NCI-H748 (cell line): ENCODE measurements around the gene GEN1.

Experiments
- DNase-seq: peaks from one replicate; lab custom pipeline; 2025; ENCODE audit not compliant: unreplicated experiment; lab: John Stamatoyannopoulos, UW

The GEN1 gene

DNA sequence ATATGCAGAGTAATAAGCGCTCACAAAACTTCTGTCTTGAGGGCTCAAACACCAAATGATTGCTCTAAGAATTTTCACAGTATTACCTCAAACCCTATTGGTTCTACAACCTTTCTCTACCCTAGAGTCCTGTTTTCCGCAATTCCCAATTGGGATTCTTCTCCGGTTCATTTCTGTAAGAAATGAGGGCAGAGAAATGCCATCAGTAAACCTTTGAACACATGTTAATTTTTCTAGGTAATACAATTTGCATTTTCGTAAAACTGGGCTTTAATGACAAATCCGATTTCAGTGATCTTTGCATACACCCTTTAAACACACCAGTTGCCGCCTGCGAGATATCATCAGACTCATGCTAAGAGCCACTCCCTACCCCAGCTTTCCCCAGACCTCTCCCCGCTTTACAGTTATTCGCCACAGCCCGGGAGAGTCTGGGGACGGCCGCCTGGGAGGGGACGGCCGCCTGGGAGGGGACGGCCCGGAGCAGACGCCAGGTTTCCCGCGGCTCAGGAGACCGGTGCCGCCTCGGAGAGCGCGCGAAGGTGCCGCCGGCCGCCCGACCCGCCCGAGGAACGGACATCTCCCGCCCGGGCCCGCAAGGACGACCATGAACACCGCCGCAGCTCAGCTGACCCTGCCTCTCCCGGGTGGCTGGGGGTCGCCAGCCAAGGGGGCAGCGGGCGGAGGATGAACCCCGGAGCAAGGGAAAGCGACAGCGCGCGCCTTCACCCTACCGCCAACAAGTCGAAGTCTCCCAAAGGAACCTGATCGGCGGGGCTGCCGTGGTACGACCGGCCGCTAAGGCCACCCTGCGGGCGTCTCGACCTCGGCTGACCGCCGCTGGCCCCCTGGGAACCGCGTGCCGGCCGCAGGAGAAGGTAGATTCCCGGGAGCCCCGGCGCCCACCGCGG lies 791 bp upstream of the GEN1 start:
- peak; percentile 66 for DNase-seq

DNA sequence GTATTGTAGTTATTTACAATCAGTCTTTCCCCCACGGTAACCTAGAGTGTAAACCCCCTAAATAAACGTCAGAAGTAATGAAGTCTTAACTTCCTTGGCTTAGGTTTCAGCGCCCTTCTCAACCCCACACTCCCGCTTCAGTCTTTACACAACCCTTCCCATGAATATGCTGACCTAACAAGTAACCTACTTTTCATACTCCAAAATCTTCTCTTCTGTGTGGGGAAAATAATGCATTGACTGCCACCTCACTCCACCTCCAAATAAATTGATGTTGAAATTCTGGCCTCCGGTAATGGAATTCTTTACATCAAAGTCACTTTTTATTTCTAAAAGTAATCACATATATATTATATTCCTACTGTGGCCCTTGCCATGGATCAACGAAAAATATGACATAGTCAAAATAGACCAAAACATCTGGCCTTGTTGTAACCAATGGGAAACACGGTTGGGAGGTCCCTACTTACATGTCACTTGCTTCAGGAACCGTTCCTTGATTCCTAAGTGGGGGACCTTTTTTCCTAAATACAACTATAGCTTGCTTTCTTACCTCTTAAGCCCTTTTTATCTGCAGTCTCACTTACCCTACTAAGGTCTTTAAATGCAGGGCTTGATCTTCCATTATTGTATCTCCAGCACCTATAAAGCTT lies 961 bp downstream of the GEN1 start:
- peak; percentile 26 for DNase-seq

DNA sequence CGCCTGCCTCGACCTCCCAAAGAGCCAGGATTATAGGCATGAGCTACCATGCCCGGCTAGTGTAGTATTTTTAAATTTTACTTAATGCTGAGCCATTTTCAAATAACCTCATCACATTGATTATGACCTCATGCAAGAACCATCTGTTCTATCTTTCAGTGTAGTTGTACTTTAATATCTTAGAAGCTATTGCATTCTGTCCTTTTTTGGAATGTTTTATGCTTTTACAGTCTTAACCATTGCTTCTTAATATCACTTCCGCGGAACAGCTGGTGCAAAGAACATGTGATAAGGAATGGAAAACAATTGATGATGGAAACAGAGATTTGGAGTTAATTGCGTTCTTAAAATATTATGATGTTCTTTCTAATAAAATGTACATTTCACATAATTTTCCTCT lies 2.7 kb downstream of the GEN1 start:
- no peak for DNase-seq

DNA sequence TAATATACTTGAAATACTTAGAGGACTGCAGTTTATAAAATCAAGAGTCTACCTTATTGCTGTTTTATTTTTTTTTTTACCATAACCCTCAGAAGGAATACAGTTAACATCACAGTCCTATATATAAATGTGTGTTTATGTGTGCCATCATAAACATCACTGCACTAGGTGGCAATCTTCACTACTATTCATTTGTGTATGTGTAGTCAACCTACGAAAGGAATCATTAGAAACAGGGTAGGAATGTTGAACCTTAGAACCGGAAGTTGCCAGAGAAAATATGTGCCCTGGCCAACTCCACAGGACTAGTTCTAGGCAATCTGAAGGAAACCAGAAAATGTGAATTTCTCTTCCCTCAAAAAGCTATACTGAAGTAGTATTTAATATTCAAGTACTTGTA lies 3.4 kb downstream of the GEN1 start:
- DNase-seq, result no peak

DNA sequence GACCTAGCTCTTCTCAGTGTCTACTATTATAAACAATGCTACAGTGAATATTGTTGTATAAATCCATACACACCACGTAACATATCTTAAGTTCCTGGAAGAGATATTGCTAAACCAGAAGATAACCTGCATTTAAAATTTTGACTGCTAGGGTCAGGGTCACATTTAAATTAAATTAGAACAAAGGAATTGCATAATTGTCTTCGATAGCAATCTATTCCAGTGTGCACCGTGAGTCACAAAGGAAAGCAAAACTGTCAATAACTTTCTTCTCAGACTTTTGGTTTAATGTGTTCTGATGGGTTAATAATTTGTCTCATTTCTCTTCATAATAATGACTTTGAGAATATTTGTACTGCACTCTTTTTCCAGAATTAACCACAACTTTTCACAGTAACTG lies 4.2 kb downstream of the GEN1 start:
- no peak for DNase-seq

DNA sequence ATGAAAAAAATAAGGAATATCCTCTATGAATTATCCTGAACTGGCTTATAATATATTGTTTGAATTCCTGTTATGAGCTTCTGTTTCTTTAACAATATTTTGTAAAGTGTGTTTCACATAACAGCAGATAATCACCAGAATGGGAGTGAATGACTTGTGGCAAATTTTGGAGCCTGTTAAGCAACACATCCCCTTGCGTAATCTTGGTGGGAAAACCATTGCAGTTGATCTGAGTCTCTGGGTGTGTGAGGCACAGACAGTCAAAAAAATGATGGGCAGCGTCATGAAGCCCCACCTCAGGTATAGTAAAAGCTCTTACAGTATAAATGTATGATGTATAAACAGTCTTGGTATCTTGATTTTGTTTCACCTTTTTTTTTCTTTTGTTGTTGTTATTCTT lies 5.9 kb downstream of the GEN1 start:
- no peak for DNase-seq

DNA sequence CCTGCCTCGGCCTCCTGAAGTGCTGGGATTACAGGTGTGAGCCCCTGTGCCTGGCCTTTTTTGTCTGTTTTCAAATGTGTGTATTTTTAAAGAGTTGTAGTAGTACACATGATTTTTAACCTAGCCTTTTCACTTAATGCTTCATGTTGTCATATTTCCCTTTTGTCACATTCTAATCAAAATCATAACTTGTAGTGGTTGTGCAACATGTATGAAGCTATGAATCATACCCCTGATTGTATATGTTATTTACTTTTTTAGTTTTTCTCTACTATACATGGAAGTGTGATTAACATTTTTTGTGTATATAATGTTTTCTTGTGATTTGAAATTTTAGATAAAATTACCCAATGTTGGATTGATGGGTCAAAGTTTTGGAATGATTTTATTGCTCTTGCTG lies 8.5 kb downstream of the GEN1 start:
- no peak for DNase-seq

DNA sequence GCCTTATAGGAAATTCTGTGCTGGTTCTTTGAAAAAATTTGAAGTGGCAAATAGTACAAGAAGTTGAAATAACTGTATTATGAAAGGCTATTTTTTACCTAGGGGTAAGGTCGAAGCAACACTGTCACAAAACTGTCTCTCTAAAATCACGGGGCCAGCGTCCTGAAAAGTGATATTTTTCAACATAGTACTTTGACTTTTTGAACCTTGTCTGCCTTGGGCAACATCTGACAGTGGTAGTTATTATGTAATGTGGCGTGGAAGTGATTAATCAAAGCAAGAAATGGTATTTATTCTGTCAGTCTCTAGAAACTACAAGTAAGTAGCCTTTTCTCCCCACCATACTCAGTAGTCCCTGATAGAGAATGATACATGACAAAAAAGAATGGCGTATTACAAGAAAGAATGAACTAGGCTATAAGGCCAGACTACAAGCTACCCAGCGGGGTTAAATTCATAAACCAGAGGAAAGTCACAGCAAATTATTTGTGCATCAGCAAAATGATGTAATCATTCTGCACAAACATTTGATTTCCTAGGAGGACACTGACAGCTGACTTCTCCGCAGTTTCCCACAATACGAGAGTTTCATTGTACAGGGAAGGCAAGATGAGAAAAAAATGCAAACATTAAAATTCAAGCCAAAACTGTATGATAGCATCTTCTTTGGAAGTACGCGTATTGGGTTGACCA lies 9.8 kb downstream of the GEN1 start:
- no peak for DNase-seq

DNA sequence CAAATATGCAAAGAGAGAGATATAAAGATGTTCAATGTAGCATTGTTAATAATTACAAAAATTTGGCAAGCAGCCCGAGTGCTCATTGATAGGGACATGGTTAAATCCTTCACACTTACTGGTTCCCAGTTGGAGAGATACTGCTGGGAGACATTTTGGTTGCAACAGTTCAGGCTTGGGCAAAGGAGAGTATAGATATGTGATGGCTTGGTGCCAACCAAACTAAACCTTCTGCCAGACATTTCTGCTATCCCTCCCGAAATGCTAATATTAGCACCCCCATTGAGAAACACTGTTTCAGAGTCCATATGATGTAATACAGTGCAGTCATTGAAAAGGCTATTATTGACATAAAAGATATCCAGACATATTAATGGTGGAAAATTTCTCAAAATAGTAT lies 11.5 kb downstream of the GEN1 start:
- DNase-seq, result no peak

DNA sequence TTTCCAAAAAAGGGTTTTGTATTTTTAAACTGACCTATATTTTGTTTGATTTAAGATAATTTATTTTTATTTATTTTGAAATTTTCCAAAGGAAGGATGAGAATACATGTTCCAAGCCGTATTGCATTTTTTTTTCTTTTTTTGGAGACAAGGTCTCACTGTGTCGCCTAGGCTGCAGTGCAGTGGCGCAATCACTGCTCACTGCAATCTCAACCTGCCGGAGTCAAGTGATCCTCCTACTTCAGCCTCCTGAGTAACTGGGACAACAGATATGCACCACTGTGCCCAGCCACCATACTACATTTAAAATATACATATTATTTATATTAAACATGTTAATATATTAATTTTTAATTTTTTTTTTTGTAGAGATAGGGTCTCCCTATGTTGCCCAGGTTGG lies 15.0 kb downstream of the GEN1 start:
- DNase-seq, result no peak

DNA sequence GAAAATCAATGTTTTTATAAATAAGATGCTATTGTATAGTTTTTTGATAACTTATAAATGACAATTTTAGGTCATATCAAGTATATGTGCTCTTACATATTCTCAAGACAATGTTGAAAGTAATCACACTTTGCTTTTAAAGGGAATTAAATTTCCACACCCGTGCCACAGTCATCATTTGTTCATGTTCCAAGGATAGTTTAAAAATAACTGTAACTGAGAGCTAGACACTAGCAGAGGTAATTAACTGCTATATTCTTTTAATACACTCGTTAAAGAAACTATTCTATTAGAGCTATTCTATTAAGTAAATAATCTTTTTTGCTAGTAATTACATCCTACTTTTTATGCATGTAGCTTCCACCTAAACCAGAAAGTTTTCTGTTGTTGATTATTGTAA lies 18.0 kb downstream of the GEN1 start:
- DNase-seq, result no peak

DNA sequence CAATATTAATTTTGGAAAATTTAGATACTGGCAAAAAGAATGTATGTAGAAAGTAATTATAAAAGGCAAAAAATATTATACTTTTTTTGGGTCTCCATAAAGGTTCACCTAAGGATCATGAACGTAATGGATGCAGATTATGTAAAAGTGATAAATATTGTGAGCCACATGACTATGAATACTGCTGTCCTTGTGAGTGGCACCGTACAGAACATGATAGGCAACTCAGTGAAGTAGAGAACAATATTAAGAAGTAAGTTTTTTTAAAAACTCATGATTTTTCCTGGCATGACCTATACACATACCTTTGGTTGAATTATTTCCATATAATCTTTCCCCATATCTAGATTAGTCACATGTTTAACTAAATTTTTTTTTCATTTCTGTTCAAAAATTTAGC lies 18.6 kb downstream of the GEN1 start:
- no peak for DNase-seq

DNA sequence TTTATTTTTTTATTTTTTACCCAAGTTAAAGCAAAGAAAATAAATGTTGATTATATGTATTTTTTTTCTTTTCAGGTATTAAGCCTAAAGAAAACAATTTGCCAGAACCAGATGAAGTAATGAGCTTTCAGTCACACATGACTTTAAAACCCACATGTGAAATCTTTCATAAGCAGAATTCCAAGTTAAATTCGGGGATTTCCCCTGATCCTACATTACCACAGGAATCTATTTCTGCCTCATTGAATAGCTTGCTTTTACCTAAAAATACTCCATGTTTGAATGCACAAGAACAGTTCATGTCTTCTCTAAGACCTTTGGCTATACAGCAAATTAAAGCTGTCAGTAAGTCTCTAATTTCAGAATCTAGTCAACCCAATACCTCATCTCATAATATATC lies 26.6 kb downstream of the GEN1 start:
- DNase-seq, result no peak

DNA sequence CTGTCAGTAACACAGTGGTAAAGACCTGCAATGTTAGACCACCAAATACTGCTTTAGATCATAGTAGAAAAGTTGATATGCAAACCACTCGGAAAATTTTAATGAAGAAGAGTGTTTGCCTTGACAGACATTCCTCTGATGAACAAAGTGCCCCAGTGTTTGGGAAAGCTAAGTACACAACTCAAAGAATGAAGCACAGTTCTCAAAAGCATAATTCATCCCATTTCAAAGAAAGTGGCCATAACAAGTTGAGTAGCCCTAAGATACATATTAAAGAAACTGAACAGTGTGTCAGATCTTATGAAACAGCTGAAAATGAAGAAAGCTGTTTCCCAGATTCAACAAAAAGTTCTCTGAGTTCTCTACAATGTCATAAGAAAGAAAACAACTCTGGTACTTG lies 27.5 kb downstream of the GEN1 start:
- DNase-seq, result no peak

DNA sequence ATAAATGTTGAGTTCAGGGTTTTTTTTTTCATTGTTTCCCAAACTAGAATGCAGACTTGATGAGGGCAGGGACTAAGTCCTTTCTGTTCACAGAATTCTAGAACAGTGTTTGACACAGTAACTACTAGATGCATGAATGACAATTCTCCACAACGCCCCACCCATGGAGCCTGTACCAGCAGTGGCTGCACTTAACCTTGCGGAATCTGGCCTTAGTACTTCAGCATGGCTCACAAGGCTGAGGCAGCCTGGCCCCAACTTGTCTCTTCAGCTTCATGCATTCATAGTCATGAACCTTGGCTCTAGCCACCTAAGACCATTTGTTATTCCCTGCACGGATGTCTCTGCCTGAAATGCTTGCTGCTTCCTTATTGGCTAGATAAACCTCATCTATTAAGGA lies 32.8 kb downstream of the GEN1 start:
- no peak for DNase-seq

DNA sequence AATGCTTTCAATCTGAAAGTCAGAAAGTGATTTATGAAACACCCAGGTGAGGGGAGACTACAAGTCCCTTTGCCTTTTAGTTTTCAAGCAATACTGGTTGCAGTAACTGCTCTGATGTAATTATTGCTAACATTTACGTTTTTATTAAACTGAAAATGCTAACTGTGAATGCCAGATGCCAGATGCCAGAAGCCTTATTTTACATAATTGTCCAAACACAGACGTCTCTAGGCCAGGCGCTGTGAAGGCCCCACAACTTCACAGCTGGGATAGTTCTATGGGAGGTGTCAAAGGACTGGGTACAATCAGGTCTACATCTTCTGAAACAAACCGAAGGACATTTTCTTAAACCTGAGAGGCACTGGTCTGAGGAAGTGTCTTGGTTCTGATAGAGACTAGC lies 34.8 kb downstream of the GEN1 start:
- DNase-seq, result no peak

DNA sequence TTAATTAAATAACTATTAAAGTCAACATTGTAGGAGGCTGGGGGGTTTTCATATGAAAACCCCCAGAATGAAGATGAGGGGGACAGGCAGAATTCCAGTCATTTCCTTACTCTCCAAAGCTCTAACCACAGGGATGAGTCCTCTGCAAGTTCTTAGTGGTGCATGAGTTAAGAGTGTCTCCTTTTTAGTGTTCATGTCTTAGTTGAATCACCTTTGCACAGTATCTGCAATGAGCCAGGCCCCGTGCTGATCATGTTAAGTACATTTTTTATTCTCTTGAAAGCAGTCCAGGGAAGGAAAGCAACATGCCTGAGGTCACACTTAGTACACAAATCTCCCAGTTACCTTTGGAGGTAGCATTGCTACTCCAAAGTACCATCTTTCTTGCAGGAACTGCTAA lies 36.6 kb downstream of the GEN1 start:
- no peak for DNase-seq

DNA sequence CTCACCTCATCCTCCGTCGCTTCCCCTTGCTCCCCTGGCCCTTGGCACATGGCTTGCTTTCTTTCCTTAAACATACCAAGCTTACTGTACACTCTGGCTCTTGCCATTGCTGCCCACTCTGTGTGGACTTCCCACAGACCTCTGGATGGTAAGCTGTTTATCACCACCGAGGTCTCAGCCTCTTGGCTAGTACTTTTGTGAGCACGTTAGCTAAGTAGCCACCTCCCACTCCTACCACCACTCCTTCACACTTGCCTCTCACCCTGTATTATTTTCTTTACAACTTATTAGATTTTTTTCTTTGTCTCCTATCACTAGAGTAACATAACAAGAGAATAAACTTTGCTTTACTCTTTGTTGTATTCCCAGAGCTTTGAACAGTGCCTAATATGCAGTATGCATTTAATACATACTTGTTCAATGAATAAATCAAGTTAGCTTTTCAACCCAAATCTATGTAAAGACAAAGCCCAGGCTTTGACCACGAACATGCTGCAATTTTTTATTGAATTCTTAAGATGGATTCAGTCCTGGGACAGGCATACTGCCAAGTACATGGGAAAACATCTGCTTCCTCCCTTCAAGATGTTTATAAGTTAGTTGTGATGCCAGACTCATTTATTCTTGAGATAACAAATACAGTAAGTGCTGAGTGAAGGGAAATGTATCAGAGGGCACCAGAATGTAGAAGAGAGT lies 37.3 kb downstream of the GEN1 start:
- DNase-seq, result no peak

DNA sequence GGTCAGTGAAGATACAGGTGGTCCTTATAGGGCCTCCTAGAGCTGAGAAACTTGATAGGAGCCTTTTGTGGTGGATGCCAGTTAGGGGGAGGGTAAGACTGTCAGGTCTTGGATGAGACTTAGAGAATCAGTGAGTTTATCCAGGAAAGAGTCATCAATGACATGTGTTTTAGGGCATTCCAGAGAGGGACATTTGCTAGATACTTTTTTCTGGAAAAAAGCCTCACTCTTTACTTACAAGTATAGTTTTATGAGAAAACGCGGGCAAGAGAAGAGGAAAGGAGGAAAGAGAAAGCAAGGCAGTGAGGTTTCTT lies 37.8 kb downstream of the GEN1 start:
- no peak for DNase-seq

DNA sequence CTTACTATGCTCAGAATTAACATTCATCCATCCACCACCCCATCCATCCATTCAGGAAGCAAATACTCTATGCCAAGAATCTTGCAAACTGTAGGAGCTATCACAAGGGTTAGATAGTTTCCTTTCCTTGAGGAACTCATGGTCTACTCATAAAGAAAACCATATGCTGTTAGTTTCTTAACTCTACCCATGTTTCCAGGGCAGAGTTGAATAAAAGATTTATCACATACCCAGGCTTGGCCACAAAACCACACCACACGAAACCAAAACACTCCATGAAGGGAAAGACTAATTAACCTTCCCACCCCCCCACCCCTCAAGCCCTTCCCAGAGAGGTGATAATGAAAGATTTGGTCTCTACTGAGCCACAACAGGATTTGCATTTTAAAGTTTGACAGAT lies 38.6 kb downstream of the GEN1 start:
- DNase-seq, result no peak

DNA sequence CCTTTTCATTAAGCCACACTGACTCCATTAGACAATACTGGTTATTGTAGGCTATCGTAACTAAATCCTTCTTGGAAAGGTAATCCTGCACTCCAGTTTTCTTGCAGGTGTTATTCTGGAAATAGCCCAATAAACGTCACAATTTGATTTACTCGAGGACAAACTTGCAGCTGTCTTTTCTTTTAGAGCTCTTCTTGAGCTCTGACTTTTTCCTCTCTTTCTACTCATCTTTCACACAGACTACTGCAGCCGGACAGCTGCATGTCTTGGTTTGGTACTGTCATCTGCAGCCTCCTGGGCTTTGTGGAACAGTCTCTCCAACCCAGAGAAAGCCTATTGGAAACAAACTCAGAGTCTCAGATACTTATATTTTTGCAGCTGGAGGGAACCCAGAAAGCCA lies 39.4 kb downstream of the GEN1 start:
- DNase-seq, result no peak
